ENCODE results near the gene PDGFC. TPM values are rescaled to one million over a fixed set of nuclear protein-coding genes. Genes with fewer than 3 reads are reported as not detected.
"Not testable (repeated sequence)": the region's sequence is repeated elsewhere in the genome, so short reads cannot be mapped to it uniquely, and the experiment has no call there.

The PDGFC gene
- polyA plus RNA-seq, 5 donors: 25.0 to 45.1 (median 43.4) TPM

DNA sequence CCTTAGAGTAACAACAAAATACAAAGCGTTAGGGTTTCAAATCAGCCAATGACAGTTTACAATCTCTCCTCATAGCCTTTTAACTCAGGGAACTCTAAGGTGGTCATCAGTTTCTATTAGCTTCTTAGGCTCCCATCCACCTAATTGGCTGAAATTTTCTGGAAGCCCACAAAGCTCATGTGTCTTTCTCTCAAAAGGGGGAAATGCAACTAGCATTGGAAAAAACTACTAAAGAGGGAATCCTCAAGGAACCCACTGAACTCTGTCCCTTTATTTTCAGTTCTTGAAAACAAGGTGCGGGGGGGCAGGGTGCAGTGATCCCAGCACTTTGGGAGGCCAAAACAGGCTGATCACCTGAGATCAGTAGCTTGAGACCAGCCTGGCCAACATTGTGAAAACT lies 56.4 kb downstream of the PDGFC start:
- DNase-seq: no peak

DNA sequence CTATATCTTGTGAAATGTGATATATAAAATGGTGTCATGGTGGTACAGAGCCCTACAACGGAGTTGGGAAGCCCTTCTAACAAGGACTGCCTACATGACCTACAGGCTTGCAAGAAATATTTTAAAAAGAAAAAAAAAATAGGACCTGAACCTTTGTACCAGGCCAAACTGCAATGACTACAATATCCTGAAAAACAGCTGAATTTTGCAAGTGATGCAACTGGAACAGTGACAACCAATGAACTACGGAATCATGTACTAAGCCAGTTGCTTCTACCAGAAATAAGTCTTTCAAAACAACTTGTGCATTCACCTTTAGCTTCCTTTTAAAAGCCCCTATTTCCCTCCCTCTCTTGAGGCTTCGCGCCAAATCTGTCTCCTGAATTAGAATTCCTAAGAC lies 58.4 kb downstream of the PDGFC start:
- no peak for DNase-seq

DNA sequence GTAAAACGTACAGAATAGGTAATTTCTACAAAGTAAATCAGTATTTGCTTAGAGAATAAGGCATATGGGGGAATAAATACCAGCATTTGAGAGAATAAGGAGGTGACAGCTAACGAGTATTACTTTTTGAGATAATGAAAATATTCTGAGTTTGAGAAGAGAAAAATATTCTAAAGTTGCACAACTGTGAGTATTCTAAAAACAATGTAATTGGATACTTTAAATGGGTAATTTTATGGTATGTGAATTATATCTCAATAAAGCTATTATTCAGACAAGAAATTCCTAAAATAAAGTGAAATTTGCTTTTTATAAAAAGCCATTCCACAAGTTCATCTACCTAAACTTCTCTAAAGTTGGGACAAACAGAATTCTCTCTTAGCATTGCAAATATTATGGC lies 62.6 kb downstream of the PDGFC start:
- DNase-seq: no peak

DNA sequence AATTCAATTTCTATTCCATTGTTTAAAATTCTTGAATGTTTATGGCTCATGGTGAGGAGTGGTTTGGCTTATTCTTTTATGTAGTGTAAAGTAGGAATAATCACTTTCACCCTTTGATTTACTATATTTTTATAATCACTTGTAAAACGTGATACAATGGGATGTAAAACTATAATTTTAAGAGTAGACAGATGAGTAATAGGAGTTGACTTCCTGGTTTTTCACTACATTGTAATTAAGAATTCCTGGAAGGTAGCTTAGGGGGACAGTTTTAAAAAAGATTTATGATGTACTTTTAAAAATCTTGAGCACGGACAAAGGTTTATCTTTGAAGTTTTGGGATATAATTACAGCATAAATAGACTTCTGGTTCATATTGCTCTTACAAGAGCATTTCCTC lies 65.3 kb downstream of the PDGFC start:
- no peak for DNase-seq

DNA sequence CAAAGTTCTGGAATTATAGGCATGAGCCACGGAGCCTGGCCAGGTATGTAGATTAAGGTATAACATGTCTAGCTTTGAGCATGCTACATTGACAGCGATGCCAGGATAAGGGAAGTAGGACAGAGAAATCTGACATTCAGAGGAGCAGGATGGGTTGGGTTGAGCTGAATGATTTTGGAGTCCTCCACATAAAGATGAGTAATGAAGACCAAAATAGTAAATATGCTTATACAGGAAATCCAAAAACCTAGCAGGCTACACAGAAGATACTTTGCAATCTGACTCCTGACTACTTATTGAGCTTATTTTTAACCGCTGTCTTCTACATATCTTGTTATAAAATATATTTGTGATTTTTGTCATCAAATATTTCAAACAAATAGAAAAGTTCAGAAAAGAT lies 69.7 kb downstream of the PDGFC start:
- DNase-seq: no peak

DNA sequence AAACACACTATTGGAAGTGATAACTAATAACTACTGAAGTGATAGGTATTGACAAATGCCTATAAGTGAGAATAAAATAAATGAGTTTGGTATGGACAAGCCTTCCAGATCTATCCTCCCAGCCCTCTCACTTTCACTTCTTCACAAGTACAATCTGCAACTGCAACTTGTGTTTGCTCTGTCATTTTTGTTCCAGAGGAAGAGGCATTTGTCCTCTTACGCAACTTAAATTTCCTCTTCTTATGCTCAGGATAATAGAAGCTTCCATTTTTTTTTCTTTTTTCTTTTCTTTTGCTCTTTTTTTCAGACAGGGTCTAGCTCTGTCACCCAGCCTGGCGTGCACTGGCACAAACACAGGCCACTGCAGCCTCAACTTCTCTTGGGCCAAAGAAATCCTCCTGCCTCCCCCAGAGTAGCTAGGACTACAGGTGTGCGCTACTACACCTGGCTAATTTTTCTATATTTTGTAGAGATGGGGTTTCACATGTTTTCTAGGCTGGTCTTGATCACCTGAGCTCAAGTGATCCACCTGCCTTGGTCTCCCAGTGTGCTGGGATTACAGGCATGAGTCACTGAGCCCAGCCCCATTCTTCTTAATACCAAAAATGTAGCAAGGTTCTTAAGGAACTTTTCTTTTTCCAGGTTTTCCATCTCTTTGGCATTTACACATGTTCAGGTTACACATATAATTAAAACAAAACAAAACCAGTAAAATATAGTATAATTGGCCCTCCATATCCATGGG lies 73.1 kb downstream of the PDGFC start:
- DNase-seq: no peak

DNA sequence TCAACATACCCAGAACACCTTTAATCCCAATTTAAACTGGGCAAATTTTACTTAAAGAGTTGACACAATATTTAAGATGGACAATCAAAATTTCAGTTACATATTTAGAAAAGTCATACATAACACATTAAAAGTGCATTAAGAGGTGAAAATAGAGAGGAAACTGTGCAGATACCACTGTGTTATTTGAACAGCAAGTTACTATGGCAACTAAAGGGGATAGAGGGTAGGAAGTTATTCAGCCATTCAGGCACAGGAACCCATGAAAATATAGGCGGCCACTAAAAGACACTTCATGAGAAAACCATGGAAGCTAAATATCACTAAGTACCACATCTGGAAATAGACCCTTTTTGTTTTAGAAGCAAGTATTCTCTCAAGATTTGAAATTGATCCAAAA lies 75.1 kb downstream of the PDGFC start:
- DNase-seq: no peak

DNA sequence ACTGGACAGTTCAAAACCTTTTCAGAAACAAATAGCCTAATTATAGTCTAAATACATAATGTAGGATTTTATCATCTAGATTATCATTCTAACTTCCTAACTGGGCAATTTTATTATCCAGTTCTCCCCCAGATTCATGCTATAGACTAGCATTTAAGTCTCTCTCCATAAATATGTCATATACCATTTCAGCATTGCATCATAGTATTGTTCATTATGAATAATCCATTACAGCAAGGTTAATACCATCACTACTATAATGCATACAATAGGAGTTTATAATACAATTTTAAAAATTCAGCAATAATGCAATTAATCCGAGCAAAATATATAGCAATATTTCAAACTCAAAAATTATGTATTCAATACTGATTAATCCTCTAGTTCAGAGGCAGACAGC lies 77.4 kb downstream of the PDGFC start:
- no peak for DNase-seq

DNA sequence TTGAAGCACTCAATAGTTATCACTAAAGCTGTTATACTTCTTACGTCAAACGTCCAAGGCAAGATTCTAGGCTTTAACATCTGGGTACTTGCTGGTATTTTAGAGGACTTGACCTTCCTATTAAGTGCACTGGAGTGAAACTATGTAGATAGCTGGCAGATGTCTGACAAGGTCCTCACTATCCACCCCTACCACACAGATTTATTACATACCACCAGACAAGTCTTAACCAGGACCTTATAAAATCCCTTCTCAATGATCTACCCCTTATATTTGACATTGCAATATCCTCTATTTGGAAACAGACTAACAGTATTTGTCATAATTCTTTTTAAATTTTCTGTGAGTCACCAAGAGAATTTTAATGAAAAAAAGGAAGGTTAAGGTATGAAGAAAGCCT lies 78.8 kb downstream of the PDGFC start:
- DNase-seq: no peak

DNA sequence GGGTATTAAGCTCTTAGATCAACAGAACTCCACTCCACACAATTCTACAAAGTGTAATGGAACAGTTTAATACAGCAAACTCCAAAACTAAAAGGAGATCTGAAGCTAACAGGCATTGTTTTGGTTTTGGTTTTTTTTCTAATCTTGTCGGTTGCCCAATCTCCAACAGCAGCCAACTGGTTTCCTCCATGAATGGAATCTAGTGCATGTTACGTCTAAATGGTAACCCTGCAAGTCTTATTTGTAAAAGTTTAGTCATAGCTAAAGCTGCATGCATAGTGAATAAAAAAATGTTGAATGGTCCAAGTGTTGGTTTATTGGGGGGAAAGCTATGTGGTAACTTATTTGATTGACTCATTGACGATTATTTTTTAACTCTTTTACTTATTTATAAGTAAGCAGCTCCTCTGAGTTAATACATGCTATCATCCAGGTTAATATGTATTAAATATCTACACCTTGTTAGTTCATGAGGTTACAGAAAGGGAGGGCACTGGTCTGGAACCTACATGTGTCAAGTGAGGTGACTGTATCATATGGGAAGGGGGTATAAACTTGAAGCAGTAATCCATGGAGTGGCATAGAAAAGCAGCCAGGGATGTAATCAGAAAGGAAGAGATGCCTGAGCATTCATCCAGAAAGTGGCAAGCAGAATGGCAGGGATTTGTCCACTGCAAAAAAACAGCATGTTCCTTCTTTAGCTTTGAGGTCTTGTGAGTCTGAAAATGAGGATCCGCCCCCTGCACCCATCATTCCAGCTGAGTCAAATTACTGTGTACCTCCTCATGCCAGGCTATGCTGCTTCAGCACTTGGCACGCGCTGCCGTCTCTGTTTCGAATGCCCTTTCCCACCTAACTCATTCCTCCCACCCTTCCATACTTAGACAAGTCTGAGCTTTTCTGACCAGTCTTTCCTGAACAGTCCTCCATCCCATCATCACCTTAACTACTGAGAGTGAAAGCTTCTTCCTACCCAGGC lies 81.7 kb downstream of the PDGFC start:
- no peak for DNase-seq

DNA sequence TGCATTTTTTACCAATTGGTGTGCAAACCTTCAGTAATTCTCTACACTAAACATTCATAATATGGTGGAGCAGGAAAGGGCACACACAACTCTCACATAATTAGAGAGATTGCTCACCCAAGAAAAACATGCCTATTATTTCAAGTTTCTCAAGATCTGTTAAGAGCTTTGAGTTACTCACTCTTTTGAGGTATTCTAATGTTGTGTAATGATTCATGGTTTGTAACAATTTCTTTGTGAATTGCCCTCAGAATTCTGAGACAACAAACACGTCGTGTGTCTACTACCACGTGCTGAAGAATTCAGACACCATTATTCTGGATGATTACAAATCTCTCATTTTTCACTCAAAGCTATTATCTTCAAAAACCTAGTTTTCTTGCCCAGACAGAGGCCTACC lies 82.8 kb downstream of the PDGFC start:
- no peak for DNase-seq

DNA sequence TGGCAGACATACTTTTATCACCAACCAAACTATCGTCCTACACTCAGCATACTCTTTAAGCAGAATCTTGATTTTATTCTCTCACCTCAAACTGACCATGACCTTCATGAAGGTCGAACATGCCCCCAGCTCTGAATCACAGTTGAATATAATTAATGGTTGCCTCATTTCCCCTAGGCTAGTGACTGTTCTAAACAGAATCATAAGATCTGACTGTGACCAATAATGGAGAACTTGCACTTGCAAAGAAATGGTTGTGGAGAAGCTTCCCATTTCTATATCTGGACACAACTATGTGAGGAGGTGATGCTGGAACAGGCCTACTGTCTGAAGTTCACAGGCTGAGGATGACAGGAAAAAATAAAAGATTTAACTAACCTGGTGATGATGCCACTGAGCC lies 85.1 kb downstream of the PDGFC start:
- DNase-seq: no peak

DNA sequence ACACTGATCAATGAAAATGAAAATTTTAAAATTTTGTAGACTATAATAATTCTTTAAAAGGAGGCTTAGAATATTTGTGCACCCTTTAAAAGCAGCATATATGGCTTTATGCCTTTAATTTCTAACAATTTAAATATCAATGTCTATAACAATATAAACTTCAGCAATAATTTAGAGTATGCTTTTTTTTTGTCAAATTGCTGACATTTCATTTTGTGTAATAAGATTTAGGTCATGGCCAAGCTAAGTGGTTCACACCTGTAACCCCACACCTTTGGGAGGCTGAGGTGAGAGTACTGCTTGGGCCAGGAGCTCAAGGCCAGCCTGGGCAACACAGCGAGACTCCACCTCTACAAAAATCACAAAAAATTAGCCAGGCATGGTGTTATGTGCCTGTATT lies 86.2 kb downstream of the PDGFC start:
- DNase-seq: no peak

DNA sequence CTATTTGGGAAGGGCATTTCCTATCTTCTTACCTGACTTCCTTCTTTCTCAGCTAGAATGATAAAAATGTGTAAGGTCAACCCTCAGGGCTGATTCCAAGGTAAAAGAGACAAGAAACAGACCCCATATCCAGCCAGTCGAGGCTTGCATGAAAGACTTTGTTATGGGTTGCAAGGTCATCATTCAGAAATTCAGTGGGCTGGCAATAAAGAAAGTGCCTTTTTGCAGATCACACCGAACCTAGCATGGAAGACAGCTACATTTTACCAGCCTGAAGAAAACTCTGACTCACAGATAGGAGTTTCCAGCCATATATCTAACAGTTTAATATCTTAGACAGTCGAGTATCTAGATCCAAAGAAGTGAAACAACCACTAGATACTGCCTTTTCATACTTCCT lies 87.4 kb downstream of the PDGFC start:
- DNase-seq: no peak

DNA sequence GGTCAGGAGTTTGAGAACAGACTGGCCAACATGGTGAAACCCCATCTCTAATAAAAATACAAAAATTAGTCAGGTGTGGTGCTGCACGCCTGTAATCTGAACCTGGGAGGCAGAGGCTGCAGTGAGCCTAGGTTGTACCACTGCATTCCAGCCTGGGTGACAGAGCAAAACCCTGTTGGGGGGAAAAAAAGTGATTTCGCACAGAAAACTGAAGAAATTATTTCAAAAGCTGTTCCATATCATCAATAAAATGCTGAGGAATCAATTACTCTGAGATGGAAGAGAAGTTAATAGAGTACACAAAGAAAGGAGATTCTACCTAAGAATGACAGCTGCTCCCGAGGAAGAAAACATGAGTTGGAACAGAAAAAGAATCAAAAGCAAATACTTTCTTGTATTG lies 95.9 kb downstream of the PDGFC start:
- no peak for DNase-seq

DNA sequence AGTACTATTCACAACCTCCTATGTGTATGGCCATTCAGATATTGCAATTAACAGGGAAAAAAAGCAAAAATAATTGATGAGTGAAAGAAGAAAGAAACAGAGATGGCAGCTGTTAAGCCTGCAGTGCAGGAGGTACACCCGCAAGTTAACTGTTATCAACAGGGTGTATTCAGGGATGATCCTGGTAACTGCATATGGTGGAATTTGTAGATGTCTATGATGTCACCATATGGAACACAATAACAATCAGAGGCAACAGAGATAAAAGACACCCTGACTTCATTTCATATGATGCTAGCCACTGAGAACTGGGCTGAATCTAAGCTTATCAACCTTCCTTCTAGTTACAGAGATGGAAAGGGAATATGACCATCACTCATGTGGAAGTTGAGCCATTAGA lies 96.5 kb downstream of the PDGFC start:
- DNase-seq: no peak

DNA sequence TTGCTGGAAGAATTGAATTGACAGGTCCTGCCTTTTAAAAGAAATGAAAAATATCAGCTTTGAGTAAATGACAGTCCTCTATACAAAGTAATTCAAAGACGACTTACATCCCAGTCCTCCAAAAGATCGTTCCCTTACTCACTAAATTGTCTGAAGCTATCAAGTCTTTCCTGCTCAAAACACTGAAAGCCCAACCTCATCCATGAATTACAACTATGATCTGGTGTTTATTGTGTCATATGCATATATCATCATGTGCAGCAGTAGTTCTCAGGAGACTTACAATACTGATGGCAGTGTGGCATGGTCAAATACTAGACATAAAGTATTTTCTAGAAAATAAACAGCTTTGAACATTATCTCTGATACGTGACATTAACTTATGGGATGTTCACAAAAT lies 97.8 kb downstream of the PDGFC start:
- DNase-seq: no peak

DNA sequence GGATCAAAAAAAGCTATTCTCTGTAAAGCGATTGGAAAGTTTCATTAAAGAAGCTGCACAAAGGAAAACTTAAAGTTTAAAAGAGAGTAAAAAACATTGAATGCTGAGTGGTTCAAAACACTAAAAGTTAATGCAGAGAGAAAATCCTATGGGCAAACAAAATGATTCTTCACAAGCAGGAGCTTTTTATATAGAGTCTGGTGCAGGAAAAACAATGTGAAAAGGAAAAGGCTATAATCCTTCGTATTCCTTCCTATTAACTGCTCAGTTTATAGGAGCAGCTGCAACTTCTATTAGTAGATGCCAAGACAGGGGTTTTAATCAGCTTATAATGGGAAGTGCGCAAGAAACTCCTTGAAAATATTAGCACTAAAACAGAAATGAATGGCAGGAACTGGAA lies 100.7 kb downstream of the PDGFC start:
- no peak for DNase-seq

DNA sequence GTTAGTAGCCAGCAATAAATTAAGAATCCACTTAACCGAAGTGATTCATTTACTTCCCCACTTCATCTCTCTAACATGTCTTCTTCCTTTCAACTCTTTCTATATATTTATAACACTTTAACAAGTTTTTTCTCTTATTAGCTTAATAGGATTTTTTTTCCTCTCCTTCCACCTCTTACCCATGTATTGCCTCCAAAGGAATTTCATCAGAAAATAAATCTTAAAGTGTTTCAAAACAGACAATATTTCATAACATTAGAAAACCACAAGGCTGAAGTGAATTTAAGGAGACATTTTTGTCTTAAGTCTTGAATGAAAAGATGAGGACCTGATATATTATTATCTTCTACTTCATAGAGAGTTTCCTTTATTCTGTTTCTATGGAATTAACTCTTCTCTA lies 101.5 kb downstream of the PDGFC start:
- no peak for DNase-seq

DNA sequence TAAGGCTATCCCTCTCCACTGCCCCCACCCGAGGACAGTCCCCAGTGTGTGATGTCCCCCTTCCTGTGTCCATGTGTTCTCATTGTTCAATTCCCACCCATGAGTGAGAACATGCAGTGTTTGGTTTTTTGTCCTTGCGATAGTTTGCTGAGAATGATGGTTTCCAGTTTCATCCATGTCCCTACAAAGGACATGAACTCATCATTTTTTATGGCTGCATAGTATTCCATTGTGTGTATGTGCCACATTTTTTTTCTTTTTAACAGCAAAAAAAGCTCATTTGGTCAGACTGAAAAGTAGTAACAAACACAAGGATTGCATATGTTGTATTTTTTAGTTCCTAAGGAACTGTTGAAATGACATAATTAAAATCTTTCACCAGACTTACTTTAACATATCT lies 105.5 kb downstream of the PDGFC start:
- DNase-seq: not testable (repeated sequence)

DNA sequence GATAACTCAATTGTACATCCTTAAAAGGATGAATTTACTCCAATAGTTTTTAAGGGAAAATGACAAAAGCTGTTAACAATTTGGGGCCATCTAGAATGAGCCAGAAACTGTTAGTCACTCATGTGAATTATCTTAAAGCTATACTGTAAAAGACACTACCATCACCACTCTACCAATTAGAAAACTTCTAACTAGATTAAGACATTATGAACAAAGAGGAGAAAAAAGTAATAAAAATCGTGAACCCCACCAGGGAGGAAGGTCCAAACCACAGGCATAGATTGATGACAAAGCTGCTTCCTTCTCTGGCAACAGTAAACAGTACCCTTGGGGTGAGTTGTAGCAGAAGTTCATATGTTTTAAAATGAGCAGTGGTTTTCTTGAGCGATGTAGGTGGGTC lies 106.1 kb downstream of the PDGFC start:
- DNase-seq: no peak

DNA sequence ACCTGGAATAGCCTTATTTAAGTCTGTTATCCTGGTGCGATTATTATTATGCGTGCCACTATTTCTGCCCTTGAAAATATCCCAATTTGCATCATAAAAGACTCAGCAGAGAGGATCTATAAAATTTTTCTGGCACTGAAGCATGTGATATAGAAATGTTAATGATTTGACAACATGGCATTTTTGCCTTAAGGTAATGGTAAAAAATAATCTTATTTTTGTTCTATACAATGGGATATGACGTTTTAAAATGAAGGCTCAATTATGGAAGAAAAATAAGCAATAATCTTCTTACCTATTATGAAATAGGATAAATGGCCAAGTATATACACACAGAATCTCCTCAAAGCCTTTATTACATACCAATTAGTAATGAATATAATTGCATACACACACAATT lies 113.5 kb downstream of the PDGFC start:
- DNase-seq: no peak

DNA sequence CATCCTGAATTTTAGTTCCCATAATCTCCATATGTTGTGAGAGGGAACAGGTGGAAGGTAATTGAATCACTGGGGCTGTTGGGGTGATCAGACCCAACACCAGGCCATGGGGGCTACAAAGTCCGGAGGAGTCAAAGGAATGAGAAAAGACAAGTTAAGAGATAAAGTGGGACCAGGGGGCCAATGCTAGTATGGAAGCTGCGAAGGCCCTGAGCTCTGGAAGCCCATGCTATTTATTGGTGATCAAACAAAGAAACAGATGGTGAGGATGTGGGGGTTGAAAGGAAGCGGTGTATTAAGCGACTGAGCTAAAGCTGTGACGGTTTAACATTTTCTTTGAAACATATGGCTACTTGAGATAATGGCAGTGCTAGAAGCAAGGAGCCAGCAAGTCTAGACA lies 132.8 kb downstream of the PDGFC start:
- no peak for DNase-seq

All from right lung (tissue), 5 donors.